Fibroblast of skin of right biceps (primary cell): ENCODE data around the gene ADCYAP1R1.

Source experiments
- DNase-seq: peaks from one replicate; pipeline ENCODE4 v3.0.0-alpha.2; 2013

The ADCYAP1R1 gene

GRCh38 chr7:31044529-31044928 lies 7.6 kb upstream of the ADCYAP1R1 start:
- DNase-seq: no peak

- no peak for DNase-seq
Measured at GRCh38 chr7:31046723-31047122, 5.4 kb upstream of the ADCYAP1R1 start.

GRCh38 chr7:31047313-31048146 lies 4.6 kb upstream of the ADCYAP1R1 start:
- no peak for DNase-seq

- no peak for DNase-seq
Measured at GRCh38 chr7:31049005-31049765, 2.9 kb upstream of the ADCYAP1R1 start.

- no peak for DNase-seq
Measured at GRCh38 chr7:31052487-31052840, 356 bp downstream of the ADCYAP1R1 start.

GRCh38 chr7:31052841-31053601 lies 913 bp downstream of the ADCYAP1R1 start:
- no peak for DNase-seq

GRCh38 chr7:31053986-31054385 lies 1.9 kb downstream of the ADCYAP1R1 start:
- no peak for DNase-seq

GRCh38 chr7:31054608-31055278 lies 2.6 kb downstream of the ADCYAP1R1 start:
- no peak for DNase-seq

GRCh38 chr7:31055471-31055870 lies 3.4 kb downstream of the ADCYAP1R1 start:
- no peak for DNase-seq

GRCh38 chr7:31056775-31057346 lies 4.8 kb downstream of the ADCYAP1R1 start:
- no peak for DNase-seq

GRCh38 chr7:31058122-31058521 lies 6.0 kb downstream of the ADCYAP1R1 start:
- peak; percentile 69 for DNase-seq

GRCh38 chr7:31058688-31059087 lies 6.6 kb downstream of the ADCYAP1R1 start:
- DNase-seq: no peak

- no peak for DNase-seq
Measured at GRCh38 chr7:31059551-31059950, 7.4 kb downstream of the ADCYAP1R1 start.

- DNase-seq: no peak
Measured at GRCh38 chr7:31061185-31061584, 9.1 kb downstream of the ADCYAP1R1 start.

GRCh38 chr7:31062746-31063435 lies 10.8 kb downstream of the ADCYAP1R1 start:
- no peak for DNase-seq

- DNase-seq: no peak
Measured at GRCh38 chr7:31065021-31065593, 13.0 kb downstream of the ADCYAP1R1 start.

GRCh38 chr7:31065840-31066239 lies 13.7 kb downstream of the ADCYAP1R1 start:
- DNase-seq: no peak

GRCh38 chr7:31066516-31067130 lies 14.5 kb downstream of the ADCYAP1R1 start:
- no peak for DNase-seq

GRCh38 chr7:31067491-31067890 lies 15.4 kb downstream of the ADCYAP1R1 start:
- DNase-seq: no peak

- no peak for DNase-seq
Measured at GRCh38 chr7:31068006-31068675, 16.0 kb downstream of the ADCYAP1R1 start.
